Upper lobe of left lung (tissue), 6 donors: ENCODE data around the gene SMAD7. TPM values are rescaled to one million over a fixed set of nuclear protein-coding genes. Genes with fewer than 3 reads are reported as not detected.

ENCODE experiments used
- ATAC-seq, 2 donors: fragments of 200-7000 bp; cut with Tn5 transposase; one replicate each; pipeline ENCODE4 v1.9.1; 2022; ENCODE audit warnings: mild to moderate bottlenecking in 2 of 2, moderate library complexity in 2 of 2; ENCODE audit not compliant: low FRiP score in 2 of 2
- DNase-seq, 2 donors: peaks; one replicate each; pipeline ENCODE4 v3.0.0-alpha.2; 2019 to 2020
- H3K27ac ChIP-seq, 4 donors: fragments of 200-600 bp; sonication (generic); one replicate each; pipeline ENCODE4 v1.5.1; 2016 to 2019
- H3K27me3 ChIP-seq, 4 donors: fragments of 200-600 bp; sonication (generic); one replicate each; pipeline ENCODE4 v1.5.1; 2017 to 2019
- H3K36me3 ChIP-seq, 4 donors: fragments of 200-600 bp; sonication (generic); one replicate each; pipeline ENCODE4 v1.5.1; 2016 to 2019
- H3K4me1 ChIP-seq, 4 donors: fragments of 200-600 bp; sonication (generic); one replicate each; pipeline ENCODE4 v1.5.1; 2018 to 2019
- H3K4me3 ChIP-seq, 4 donors: fragments of 200-600 bp; sonication (generic); one replicate each; pipeline ENCODE4 v1.5.1; 2017 to 2019; ENCODE audit warnings: mild to moderate bottlenecking in 2 of 4, moderate library complexity in 1 of 4
- H3K9me3 ChIP-seq, 4 donors: fragments of 200-600 bp; sonication (generic); one replicate each; pipeline ENCODE4 v1.5.1; 2018 to 2019
- EP300 ChIP-seq, 4 donors: sonication (generic); formaldehyde crosslinking; IDR thresholded peaks; one replicate each; pipeline ENCODE4 v1.5.1; 2017; ENCODE audit warnings: antibody characterized with exemption in 4 of 4, control low read depth in 2 of 4
- POLR2A ChIP-seq, 4 donors: fragments of 450-650 bp; IDR thresholded peaks; one replicate each; pipeline ENCODE4 v1.5.1; 2016 to 2017; ENCODE audit warnings: antibody characterized with exemption in 4 of 4, mild to moderate bottlenecking in 2 of 4
- POLR2AphosphoS5 ChIP-seq, 2 donors: sonication (generic); formaldehyde crosslinking; IDR thresholded peaks; one replicate each; pipeline ENCODE4 v1.5.1; 2017; ENCODE audit warnings: antibody characterized with exemption in 2 of 2
- WGBS, 2 donors: methylation state at CpG; one replicate each; pipeline ENCODE4 v1.1.5; 2017 to 2018; 5-methylcytosine and 5-hydroxymethylcytosine counted together
- total RNA-seq, 6 donors: library from RNA; depleted of rRNA in 4 of 6; stranded (reverse); fragments of >200 nt in 4 of 6; gene quantifications; one replicate each; pipeline versions ENCODE4 v1.1.0 to v1.2.1, GENCODE V29; 2016 to 2021
- TF ChIP-seq, protein P1 (sequence below), 6 experiments: fragments of 450-650 bp in 4 of 6; fragments of 200-600 bp in 2 of 6; sonication (generic) in 2 of 6; IDR thresholded peaks; one replicate each; pipeline ENCODE4 v1.5.1; 2016 to 2019; ENCODE audit warnings: antibody characterized with exemption in 6 of 6
- donor health status: DM: no; HTN: no; CAD: no; lungs with moderate emphysema.
- donor health status: DM: no; HTN: yes; CAD: no; lungs with severe emphysema.

Gene SMAD7
- total RNA-seq, 6 donors from 2014 or later = 39.6 to 89.0 (median 61.5) TPM

DNA sequence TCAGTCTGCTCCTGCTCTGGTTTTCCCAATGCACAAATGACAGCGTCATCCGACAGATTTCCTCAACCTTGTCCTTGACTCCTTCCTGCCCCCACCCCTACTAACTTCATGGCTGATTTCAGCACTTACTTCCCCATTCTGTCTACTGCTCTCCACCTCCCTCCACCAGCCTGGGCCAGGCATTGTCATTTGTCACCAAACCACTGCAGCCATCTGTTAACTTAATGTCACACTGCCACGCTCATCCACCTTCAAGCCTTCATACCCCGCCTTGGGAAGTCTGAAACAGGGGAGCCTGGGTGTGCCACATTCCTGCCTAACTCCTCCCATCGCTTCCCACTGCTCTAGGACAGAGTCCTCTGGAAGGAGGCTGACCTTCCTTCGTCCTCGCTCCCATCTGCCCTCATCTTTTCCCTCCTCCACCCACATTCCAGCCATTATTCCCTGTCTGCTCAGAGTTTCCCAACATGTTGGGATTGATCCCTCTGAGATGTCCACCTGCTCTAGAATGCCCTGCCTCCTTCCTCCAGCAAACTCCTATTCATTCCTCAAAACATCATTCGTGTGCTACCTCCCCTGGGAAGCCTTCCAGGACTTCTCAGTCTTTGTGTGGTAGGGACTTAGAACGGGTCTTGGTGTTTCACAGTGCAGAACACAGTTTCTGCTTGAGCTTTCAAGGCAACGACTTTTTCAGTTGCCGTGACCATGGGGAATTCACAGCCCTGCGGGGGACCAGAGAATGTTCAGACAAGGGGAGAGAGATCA is 42.2 kb upstream of the SMAD7 start:
- H3K27ac ChIP-seq = peak overlapping the region in 3 of 4 donors; percentile 13 to 48 (median 39)
- no peaks in the 10 kb centered on the region for H3K9me3 ChIP-seq
- DNase-seq = peak in 1 of 2 donors; percentile 74
- H3K36me3 ChIP-seq = no peaks in the 10 kb centered on the region
- H3K27me3 ChIP-seq = no peaks in the 10 kb centered on the region
- ATAC-seq = peak; percentile 45 to 59
- H3K4me3 ChIP-seq = no peak overlapping the region
- H3K4me1 ChIP-seq = peaks cover 17 to 51% (median 32%) of the 10 kb centered on the region in 4 donors
- TF ChIP-seq, protein P1, sequence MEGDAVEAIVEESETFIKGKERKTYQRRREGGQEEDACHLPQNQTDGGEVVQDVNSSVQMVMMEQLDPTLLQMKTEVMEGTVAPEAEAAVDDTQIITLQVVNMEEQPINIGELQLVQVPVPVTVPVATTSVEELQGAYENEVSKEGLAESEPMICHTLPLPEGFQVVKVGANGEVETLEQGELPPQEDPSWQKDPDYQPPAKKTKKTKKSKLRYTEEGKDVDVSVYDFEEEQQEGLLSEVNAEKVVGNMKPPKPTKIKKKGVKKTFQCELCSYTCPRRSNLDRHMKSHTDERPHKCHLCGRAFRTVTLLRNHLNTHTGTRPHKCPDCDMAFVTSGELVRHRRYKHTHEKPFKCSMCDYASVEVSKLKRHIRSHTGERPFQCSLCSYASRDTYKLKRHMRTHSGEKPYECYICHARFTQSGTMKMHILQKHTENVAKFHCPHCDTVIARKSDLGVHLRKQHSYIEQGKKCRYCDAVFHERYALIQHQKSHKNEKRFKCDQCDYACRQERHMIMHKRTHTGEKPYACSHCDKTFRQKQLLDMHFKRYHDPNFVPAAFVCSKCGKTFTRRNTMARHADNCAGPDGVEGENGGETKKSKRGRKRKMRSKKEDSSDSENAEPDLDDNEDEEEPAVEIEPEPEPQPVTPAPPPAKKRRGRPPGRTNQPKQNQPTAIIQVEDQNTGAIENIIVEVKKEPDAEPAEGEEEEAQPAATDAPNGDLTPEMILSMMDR (IDR thresholded peaks at IDR 0.05) = no peak
- TF ChIP-seq EP300 (IDR thresholded peaks at IDR 0.05) = no peak
- peak in 1 of 2 donors; percentile 15 for TF ChIP-seq POLR2AphosphoS5 (IDR thresholded peaks at IDR 0.05)
- TF ChIP-seq POLR2A (IDR thresholded peaks at IDR 0.05) = no peak
- 77 to 83% methylated on average over 12 of the region's 12 CpGs for WGBS, 2 donors

GRCh38 chr18:48992133-48992532 is 41.4 kb upstream of the SMAD7 start:
- Histone ChIP-seq H3K4me1 (peaks cover 9 to 42% (median 25%) of the 10 kb centered on the region in 4 donors), H3K9me3 (no peaks in the 10 kb centered on the region), H3K27ac (peak overlapping the region in 2 of 4 donors; percentile 13 to 48), H3K27me3 (no peaks in the 10 kb centered on the region), H3K36me3 (no peaks in the 10 kb centered on the region), H3K4me3 (no peak overlapping the region)
- ATAC-seq = no peak
- TF ChIP-seq POLR2AphosphoS5 (IDR thresholded peaks at IDR 0.05) (no peak), EP300 (IDR thresholded peaks at IDR 0.05) (no peak), POLR2A (IDR thresholded peaks at IDR 0.05) (no peak)
- TF ChIP-seq, protein P1 (IDR thresholded peaks at IDR 0.05) = no peak
- WGBS, 2 donors = 76 to 90% methylated on average over 6 to 8 of the region's 8 CpGs
- DNase-seq = peak in 1 of 2 donors; percentile 53

DNA sequence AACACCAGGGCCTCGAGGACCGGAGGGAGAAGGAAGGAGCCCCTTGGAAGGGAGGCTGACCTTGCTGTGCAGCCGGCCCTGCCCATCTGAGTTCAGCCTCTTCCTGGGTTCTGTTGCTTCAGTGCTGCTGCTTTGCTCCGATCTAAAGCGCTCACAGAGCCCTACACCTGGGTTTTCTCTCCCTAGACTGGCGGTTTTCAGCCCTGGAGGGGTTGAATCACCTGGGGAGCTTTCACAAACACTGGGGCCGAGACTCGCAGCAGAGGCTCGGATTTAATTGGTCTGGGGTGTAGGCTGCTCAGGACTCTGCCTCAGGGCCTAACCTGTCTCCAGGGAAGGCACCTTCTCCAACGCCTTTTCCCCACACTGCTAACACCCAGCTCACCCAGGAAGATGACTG is 40.9 kb upstream of the SMAD7 start:
- Histone ChIP-seq H3K36me3 (no peaks in the 10 kb centered on the region), H3K4me1 (peaks cover 5 to 39% (median 21%) of the 10 kb centered on the region in 4 donors)
- TF ChIP-seq POLR2A (IDR thresholded peaks at IDR 0.05) = no peak
- TF ChIP-seq POLR2AphosphoS5 (IDR thresholded peaks at IDR 0.05) = no peak
- TF ChIP-seq, protein P1 (IDR thresholded peaks at IDR 0.05) = no peak
- TF ChIP-seq EP300 (IDR thresholded peaks at IDR 0.05) = no peak

GRCh38 chr18:48991319-48991660 is 40.5 kb upstream of the SMAD7 start:
- ATAC-seq = no peak
- H3K27me3 ChIP-seq = no peaks in the 10 kb centered on the region
- H3K27ac ChIP-seq = no peak overlapping the region
- no peak for DNase-seq
- no peak overlapping the region for H3K4me3 ChIP-seq
- no peak for TF ChIP-seq POLR2AphosphoS5 (IDR thresholded peaks at IDR 0.05)
- TF ChIP-seq, protein P1 (IDR thresholded peaks at IDR 0.05) = no peak
- TF ChIP-seq POLR2A (IDR thresholded peaks at IDR 0.05) = no peak
- TF ChIP-seq EP300 (IDR thresholded peaks at IDR 0.05) = no peak
- WGBS, 2 donors = 79 to 93% methylated on average over 4 to 5 of the region's 5 CpGs
- no peaks in the 10 kb centered on the region for H3K36me3 ChIP-seq
- peaks cover 4 to 39% (median 21%) of the 10 kb centered on the region in 4 donors for H3K4me1 ChIP-seq
- H3K9me3 ChIP-seq = no peaks in the 10 kb centered on the region

More for the DNA sequence above, 40.9 kb upstream of the SMAD7 start:
- ATAC-seq = no peak
- DNase-seq = no peak
- Histone ChIP-seq H3K27me3 (no peaks in the 10 kb centered on the region), H3K27ac (no peak overlapping the region), H3K4me3 (no peak overlapping the region), H3K9me3 (no peaks in the 10 kb centered on the region)
- 89 to 95% methylated on average over 8 to 10 of the region's 10 CpGs for WGBS, 2 donors
